SW 1271 (cell line): Measurements from ENCODE around the gene PYGM.

Source experiments
- DNase-seq, 2 experiments: peaks; one replicate each; lab custom pipeline; 2025; lab: John Stamatoyannopoulos, UW

PYGM gene

GRCh38 chr11:64791781-64792291 lies 32.1 kb upstream of the PYGM start:
- no peak for DNase-seq

- DNase-seq, result no peak
Measured at GRCh38 chr11:64790205-64791095, 30.7 kb upstream of the PYGM start.

- DNase-seq, result no peak
Measured at GRCh38 chr11:64789331-64790204, 29.8 kb upstream of the PYGM start.

- no peak for DNase-seq
Measured at GRCh38 chr11:64788321-64789215, 28.8 kb upstream of the PYGM start.

GRCh38 chr11:64787526-64788320 lies 27.9 kb upstream of the PYGM start:
- peak in 1 of 2 experiments; percentile 17 for DNase-seq

GRCh38 chr11:64786308-64786707 lies 26.5 kb upstream of the PYGM start:
- no peak for DNase-seq

- DNase-seq, result no peak
Measured at GRCh38 chr11:64784813-64785581, 25.2 kb upstream of the PYGM start.

GRCh38 chr11:64778473-64779298 lies 18.9 kb upstream of the PYGM start, which contains the start of gene SF1:
SF1 (minus strand) TSS chr11:64778542; CDS start chr11:64778392, 150 bp downstream.
- DNase-seq, result peak; percentile 99 to 100

- no peak for DNase-seq
Measured at GRCh38 chr11:64778223-64778472, 18.4 kb upstream of the PYGM start.

GRCh38 chr11:64777449-64778222 lies 17.9 kb upstream of the PYGM start:
- DNase-seq, result peak; percentile 38 to 72

- DNase-seq, result no peak
Measured at GRCh38 chr11:64776875-64777274, 17.1 kb upstream of the PYGM start.

GRCh38 chr11:64776425-64776824 lies 16.7 kb upstream of the PYGM start:
- no peak for DNase-seq

- no peak for DNase-seq
Measured at GRCh38 chr11:64774144-64774543, 14.4 kb upstream of the PYGM start.

GRCh38 chr11:64772303-64773018 lies 12.7 kb upstream of the PYGM start:
- no peak for DNase-seq

GRCh38 chr11:64771861-64772260 lies 12.1 kb upstream of the PYGM start:
- no peak for DNase-seq

- DNase-seq, result no peak
Measured at GRCh38 chr11:64770120-64770519, 10.3 kb upstream of the PYGM start.

GRCh38 chr11:64769283-64769682 lies 9.5 kb upstream of the PYGM start:
- no peak for DNase-seq

GRCh38 chr11:64768300-64768694 lies 8.5 kb upstream of the PYGM start:
- DNase-seq, result no peak
